NCI-H2081 (cell line): ENCODE measurements around the gene POLG.
"Not testable (repeated sequence)": the region's sequence is repeated elsewhere in the genome, so short reads cannot be mapped to it uniquely, and the experiment has no call there.

Experiments
- DNase-seq, 2 experiments: peaks; one replicate each; lab custom pipeline; 2025; lab: John Stamatoyannopoulos, UW

The POLG gene

DNA sequence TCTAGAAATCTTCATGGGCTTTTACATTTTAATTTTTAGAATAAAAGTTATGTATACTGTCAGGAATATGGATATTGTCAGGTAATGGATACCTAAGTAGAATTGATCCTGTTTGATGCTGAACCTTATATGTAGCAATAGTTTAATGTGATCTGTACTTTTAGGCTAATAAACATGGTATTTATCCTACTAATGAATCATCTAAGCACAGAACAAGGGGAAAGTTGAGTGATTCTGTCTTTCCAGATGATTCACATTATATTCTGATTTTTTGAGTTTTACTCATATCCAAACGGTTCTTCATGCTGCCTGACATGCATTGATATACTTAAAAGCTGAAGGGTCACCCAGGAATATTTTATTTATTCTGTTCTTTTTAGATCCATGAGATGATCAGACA, 56.3 kb downstream of the POLG start:
- DNase-seq = no peak

- not testable (repeated sequence) for DNase-seq
Observed at GRCh38 chr15:89277281-89277680, 57.3 kb downstream of the POLG start.
